Neural cell (in vitro differentiated cells): ENCODE measurements around the gene RCN1. TPM values are rescaled to one million over a fixed set of nuclear protein-coding genes. Genes with fewer than 3 reads are reported as not detected.

ENCODE experiments used
- H2AFZ ChIP-seq: fragments of 200-600, 300-800 bp; sonication (generic), shearing (Covaris generic); 2 replicates; pipeline ENCODE4 v1.6.0; 2014; ENCODE audit warnings: low read depth, mild to moderate bottlenecking, antibody characterized with exemption, low read length, moderate library complexity
- H3F3A ChIP-seq: fragments of 200-600 bp; shearing (Covaris generic); 2 replicates; pipeline ENCODE4 v1.6.1; 2016; ENCODE audit warnings: mild to moderate bottlenecking, moderate library complexity, mixed read lengths, antibody characterized with exemption, low read length; ENCODE audit not compliant: insufficient read depth, poor library complexity, severe bottlenecking
- H3K27ac ChIP-seq: fragments of 200-600, 300-800 bp; sonication (generic), shearing (Covaris generic); 2 replicates; pipeline ENCODE4 v1.5.1; 2014; ENCODE audit warnings: mild to moderate bottlenecking, low read length, moderate library complexity
- H3K27me3 ChIP-seq: fragments of 300-800, 200-600 bp; sonication (generic), shearing (Covaris generic); 2 replicates; pipeline ENCODE4 v1.6.0; 2014; ENCODE audit warnings: mild to moderate bottlenecking, low read depth, low read length, moderate library complexity; ENCODE audit not compliant: insufficient read depth
- H3K36me3 ChIP-seq: fragments of 300-800, 200-600 bp; sonication (generic), shearing (Covaris generic); 2 replicates; pipeline ENCODE4 v1.5.1; 2014; ENCODE audit warnings: mild to moderate bottlenecking, antibody characterized with exemption, low read length, moderate library complexity; ENCODE audit not compliant: insufficient read depth
- H3K4me2 ChIP-seq: fragments of 300-800, 200-600 bp; sonication (generic), shearing (Covaris generic); 2 replicates; pipeline ENCODE4 v1.6.0; 2014; ENCODE audit warnings: mild to moderate bottlenecking, low read length
- H3K4me3 ChIP-seq: fragments of 300-800, 200-600 bp; sonication (generic), shearing (Covaris generic); 2 replicates; pipeline ENCODE4 v1.5.1; 2014; ENCODE audit warnings: mild to moderate bottlenecking, low read length, moderate library complexity
- H3K79me2 ChIP-seq: fragments of 200-600 bp; shearing (Covaris generic); replicated peaks from 2 replicates; pipeline ENCODE4 v1.6.0; 2014; ENCODE audit warnings: mild to moderate bottlenecking, low read length, moderate library complexity; ENCODE audit not compliant: insufficient read depth
- H3K9ac ChIP-seq: fragments of 300-800, 200-600 bp; sonication (generic), shearing (Covaris generic); 2 replicates; pipeline ENCODE4 v1.6.1; 2016; ENCODE audit warnings: mild to moderate bottlenecking, low read length, mixed read lengths
- H3K9me2 ChIP-seq: fragments of 200-600 bp; shearing (Covaris generic); 2 replicates; pipeline ENCODE4 v1.6.1; 2016; ENCODE audit warnings: mild to moderate bottlenecking, low read length, mixed read lengths; ENCODE audit not compliant: insufficient read depth
- H3K9me3 ChIP-seq: fragments of 200-600, 300-800 bp; sonication (generic), shearing (Covaris generic); 2 replicates; pipeline ENCODE4 v1.6.1; 2016; ENCODE audit warnings: mild to moderate bottlenecking, mixed run types, low read length, moderate library complexity, mixed read lengths
- H4K20me1 ChIP-seq: fragments of 200-600 bp; shearing (Covaris generic); 2 replicates; pipeline ENCODE4 v1.6.1; 2016; ENCODE audit warnings: mild to moderate bottlenecking, mixed run types; ENCODE audit not compliant: insufficient read depth
- CTCF ChIP-seq: fragments of 450-650 bp; IDR thresholded peaks from 2 replicates; pipeline ENCODE4 v1.5.1; 2014; ENCODE audit warnings: antibody characterized with exemption, mild to moderate bottlenecking, moderate library complexity; ENCODE audit not compliant: poor library complexity, severe bottlenecking
- EP300 ChIP-seq: fragments of 450-650 bp; conservative IDR thresholded peaks from 2 replicates; pipeline ENCODE4 v1.6.1; 2014; ENCODE audit warnings: antibody characterized with exemption, mild to moderate bottlenecking, moderate library complexity; ENCODE audit not compliant: poor library complexity, severe bottlenecking
- EZH2 ChIP-seq: fragments of 200-600, 300-800 bp; shearing (Covaris generic), sonication (generic); IDR thresholded peaks from 2 replicates; pipeline ENCODE4 v1.6.1; 2014; ENCODE audit warnings: antibody characterized with exemption, low read length, borderline replicate concordance, mild to moderate bottlenecking; ENCODE audit not compliant: insufficient read depth, poor library complexity, severe bottlenecking
- MXI1 ChIP-seq: fragments of 450-650 bp; conservative IDR thresholded peaks from 2 replicates; pipeline ENCODE4 v1.6.1; 2014; ENCODE audit warnings: antibody characterized with exemption, mild to moderate bottlenecking; ENCODE audit not compliant: poor library complexity, severe bottlenecking
- POLR2AphosphoS5 ChIP-seq: IDR thresholded peaks from 2 replicates; pipeline ENCODE4 v1.6.1; 2012
- RAD21 ChIP-seq: fragments of 450-650 bp; conservative IDR thresholded peaks from 2 replicates; pipeline ENCODE4 v1.6.1; 2014; ENCODE audit warnings: antibody characterized with exemption, mild to moderate bottlenecking, moderate library complexity
- SMC3 ChIP-seq: fragments of 450-650 bp; conservative IDR thresholded peaks from 2 replicates; pipeline ENCODE4 v1.6.1; 2014; ENCODE audit warnings: antibody characterized with exemption, mild to moderate bottlenecking, moderate library complexity; ENCODE audit not compliant: poor library complexity
- TAF1 ChIP-seq: IDR thresholded peaks from 2 replicates; pipeline ENCODE4 v1.6.1; 2012; ENCODE audit warnings: low read depth
- polyA plus RNA-seq: library from polyadenylated mRNA; depleted of rRNA; stranded (reverse); fragments of >200 nt; gene quantifications from 2 replicates; pipeline ENCODE4 v1.2.3, GENCODE V29; 2014
- TF ChIP-seq, protein P1 (sequence below): IDR thresholded peaks from 2 replicates; pipeline ENCODE4 v1.6.1; 2012; ENCODE audit warnings: borderline replicate concordance

The RCN1 gene
- polyA plus RNA-seq, 1 donor from 2014 or later = 66.7 TPM

- Histone ChIP-seq H3K27me3 (no peaks in the 10 kb centered on the region), H3K4me3 (no peak overlapping the region), H3K9me3 (no peaks in the 10 kb centered on the region), H2AFZ (no peak overlapping the region), H3K36me3 (no peaks in the 10 kb centered on the region), H3K9ac (no peak overlapping the region), H3F3A (no peaks in the 10 kb centered on the region), H4K20me1 (no peaks in the 10 kb centered on the region), H3K27ac (no peak overlapping the region), H3K79me2 (no peaks in the 10 kb centered on the region), H3K9me2 (no peaks in the 10 kb centered on the region), H3K4me2 (no peak overlapping the region)
- TF ChIP-seq SMC3 = no peak
- TF ChIP-seq TAF1 = no peak
- TF ChIP-seq RAD21 = no peak
- no peak for TF ChIP-seq POLR2AphosphoS5
- TF ChIP-seq, protein P1, sequence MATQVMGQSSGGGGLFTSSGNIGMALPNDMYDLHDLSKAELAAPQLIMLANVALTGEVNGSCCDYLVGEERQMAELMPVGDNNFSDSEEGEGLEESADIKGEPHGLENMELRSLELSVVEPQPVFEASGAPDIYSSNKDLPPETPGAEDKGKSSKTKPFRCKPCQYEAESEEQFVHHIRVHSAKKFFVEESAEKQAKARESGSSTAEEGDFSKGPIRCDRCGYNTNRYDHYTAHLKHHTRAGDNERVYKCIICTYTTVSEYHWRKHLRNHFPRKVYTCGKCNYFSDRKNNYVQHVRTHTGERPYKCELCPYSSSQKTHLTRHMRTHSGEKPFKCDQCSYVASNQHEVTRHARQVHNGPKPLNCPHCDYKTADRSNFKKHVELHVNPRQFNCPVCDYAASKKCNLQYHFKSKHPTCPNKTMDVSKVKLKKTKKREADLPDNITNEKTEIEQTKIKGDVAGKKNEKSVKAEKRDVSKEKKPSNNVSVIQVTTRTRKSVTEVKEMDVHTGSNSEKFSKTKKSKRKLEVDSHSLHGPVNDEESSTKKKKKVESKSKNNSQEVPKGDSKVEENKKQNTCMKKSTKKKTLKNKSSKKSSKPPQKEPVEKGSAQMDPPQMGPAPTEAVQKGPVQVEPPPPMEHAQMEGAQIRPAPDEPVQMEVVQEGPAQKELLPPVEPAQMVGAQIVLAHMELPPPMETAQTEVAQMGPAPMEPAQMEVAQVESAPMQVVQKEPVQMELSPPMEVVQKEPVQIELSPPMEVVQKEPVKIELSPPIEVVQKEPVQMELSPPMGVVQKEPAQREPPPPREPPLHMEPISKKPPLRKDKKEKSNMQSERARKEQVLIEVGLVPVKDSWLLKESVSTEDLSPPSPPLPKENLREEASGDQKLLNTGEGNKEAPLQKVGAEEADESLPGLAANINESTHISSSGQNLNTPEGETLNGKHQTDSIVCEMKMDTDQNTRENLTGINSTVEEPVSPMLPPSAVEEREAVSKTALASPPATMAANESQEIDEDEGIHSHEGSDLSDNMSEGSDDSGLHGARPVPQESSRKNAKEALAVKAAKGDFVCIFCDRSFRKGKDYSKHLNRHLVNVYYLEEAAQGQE = no peak
Observed at GRCh38 chr11:32065865-32066629, 24.8 kb upstream of the RCN1 start.

GRCh38 chr11:32068134-32068870, 22.6 kb upstream of the RCN1 start:
- H3K27ac ChIP-seq = no peak overlapping the region
- H3K9me2 ChIP-seq = no peaks in the 10 kb centered on the region
- H3K79me2 ChIP-seq = no peaks in the 10 kb centered on the region
- H3K36me3 ChIP-seq = no peaks in the 10 kb centered on the region
- no peaks in the 10 kb centered on the region for H3K27me3 ChIP-seq
- no peak overlapping the region for H2AFZ ChIP-seq
- no peak overlapping the region for H3K4me2 ChIP-seq
- peaks cover 3% of the 10 kb centered on the region for H3F3A ChIP-seq
- H4K20me1 ChIP-seq = no peaks in the 10 kb centered on the region
- no peaks in the 10 kb centered on the region for H3K9me3 ChIP-seq
- TF ChIP-seq TAF1 = no peak
- TF ChIP-seq, protein P1 = no peak
- no peak for TF ChIP-seq CTCF
- TF ChIP-seq EZH2 = no peak
- TF ChIP-seq RAD21 = no peak
- no peak for TF ChIP-seq MXI1
- no peak for TF ChIP-seq POLR2AphosphoS5
- TF ChIP-seq SMC3 = no peak
- TF ChIP-seq EP300 = no peak
- H3K9ac ChIP-seq = no peak overlapping the region
- no peak overlapping the region for H3K4me3 ChIP-seq
